Activated CD8-positive, alpha-beta memory T cell treated with anti-CD3 and anti-CD28 coated beads, Interleukin-2, amount 10 ng/mL, durations not matched to agents 7 days and 5 days (primary cell): ENCODE results near the gene PEAR1. TPM values are rescaled to one million over a fixed set of nuclear protein-coding genes. Genes with fewer than 3 reads are reported as not detected.

ENCODE experiments used
- ATAC-seq: fragments of 150-1000 bp; cut with Tn5 transposase; one replicate; pipeline ENCODE4 v1.10.0; 2021; ENCODE audit warnings: moderate library complexity
- CTCF ChIA-PET: fragments of 350-600 bp; sonication (Branson Sonifier 250); formaldehyde crosslinking; loops from one replicate; lab custom pipeline; 2021; ENCODE audit warnings: antibody characterized with exemption; lab: Charles Lee
- DNase-seq: peaks from one replicate; pipeline ENCODE4 v3.0.0-alpha.2; 2020
- H3K27ac Mint-ChIP-seq: one replicate; pipeline ENCODE4 v1.8.0; 2021; ENCODE audit warnings: mild to moderate bottlenecking, mixed read lengths
- H3K27me3 Mint-ChIP-seq: one replicate; pipeline ENCODE4 v1.8.0; 2021; ENCODE audit warnings: mixed read lengths
- H3K36me3 Mint-ChIP-seq: one replicate; pipeline ENCODE4 v1.8.0; 2021; ENCODE audit warnings: mild to moderate bottlenecking, mixed read lengths
- H3K4me1 Mint-ChIP-seq: one replicate; pipeline ENCODE4 v1.8.0; 2021; ENCODE audit warnings: mixed read lengths
- H3K4me3 Mint-ChIP-seq: one replicate; pipeline ENCODE4 v1.8.0; 2021; ENCODE audit warnings: mild to moderate bottlenecking, moderate library complexity, mixed read lengths
- H3K9me3 Mint-ChIP-seq: one replicate; pipeline ENCODE4 v1.8.0; 2022; ENCODE audit warnings: low read depth, mixed read lengths
- total RNA-seq, 2 experiments: library from RNA; stranded (reverse); gene quantifications; one replicate each; pipeline ENCODE4 v1.2.3, GENCODE V29; 2021

PEAR1 gene
- total RNA-seq, 2 experiments from 2014 or later = not detected

DNA sequence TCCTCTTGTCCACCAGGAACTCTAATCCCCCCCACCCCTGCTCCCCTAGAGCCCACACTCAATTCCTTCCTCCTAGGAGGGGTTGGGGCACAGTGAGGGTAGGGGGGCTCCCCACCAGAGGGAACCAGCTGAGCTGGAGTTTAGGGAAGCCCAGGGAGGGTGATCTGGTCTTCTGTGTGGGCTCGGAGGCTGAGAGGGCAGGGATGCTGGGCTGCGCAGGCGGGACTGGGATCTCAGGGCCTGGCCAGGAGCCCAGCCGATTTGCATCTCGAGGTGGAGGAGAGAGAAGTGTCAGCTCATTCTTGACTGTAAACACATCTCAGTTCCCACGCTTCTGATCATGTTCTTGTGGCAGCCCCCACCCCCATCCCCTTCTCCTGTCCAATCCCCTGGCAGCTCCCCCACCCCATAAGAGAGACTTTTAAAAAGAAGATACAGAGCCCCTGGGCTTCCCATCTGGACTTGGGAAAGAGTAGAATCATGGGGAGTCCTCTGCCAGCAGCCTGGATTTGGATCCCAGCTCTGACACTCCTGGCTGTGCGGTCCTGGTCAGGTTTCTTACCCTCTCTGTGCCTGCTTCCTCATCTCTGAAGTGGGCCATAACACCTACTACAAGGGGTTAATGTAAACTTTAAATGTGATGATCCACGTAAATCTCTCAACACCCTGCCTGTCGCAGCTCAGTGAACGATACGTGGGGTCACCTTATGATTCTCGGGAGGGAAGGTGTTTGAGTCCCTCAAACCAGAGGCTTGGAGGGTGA is 6.6 kb downstream of the PEAR1 start:
- no peak for ATAC-seq
- Mint-ChIP-seq H3K27ac (no peak overlapping the region), H3K4me3 (no peak overlapping the region), H3K27me3 (peaks cover 36% of the 10 kb centered on the region), H3K9me3 (no peaks in the 10 kb centered on the region), H3K36me3 (no peaks in the 10 kb centered on the region), H3K4me1 (peaks cover 10% of the 10 kb centered on the region)
- DNase-seq = no peak
- CTCF ChIA-PET = interaction anchor here (0.9 to 5.0 kb wide), 5 partner anchors 9 to 211 kb away, joined by 3 to 24 read pairs (median 7); no protein-coding TSS in a partner anchor

DNA sequence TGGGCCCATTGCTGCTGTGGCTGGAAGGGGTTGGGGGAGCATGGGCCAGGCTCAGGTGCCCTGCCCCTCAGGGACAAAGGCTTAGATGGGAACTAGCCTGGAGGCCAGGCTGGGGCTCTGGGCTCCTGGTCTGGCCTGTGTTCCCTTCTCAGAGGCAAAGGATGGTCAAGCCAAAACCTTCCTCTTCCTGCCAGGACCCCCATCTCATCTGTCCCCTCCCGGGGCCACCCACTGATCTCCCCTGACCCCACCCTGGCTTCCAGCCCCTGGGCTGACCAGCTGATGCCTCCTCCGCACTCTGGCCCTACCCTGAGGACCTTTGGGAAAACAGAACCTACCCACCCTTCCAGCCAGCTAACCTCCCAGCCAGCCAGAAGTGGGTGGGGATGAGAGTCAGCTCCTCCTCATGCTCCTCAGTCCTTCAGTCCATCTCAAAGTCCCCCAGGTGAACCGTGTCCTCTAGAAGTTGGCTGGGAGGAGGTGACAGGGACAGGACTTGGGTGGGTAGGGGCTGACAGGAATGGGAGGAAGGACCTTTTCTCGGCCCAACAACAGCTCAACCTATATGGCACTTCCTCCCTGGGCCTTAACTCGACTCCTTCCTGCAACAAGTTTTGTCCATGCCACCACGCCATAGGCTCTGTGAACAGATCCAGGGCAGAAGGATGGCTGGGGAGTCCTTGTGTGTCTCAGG is 7.5 kb downstream of the PEAR1 start:
- no peaks in the 10 kb centered on the region for H3K36me3 Mint-ChIP-seq
- no peak overlapping the region for H3K27ac Mint-ChIP-seq
- ATAC-seq = no peak
- DNase-seq = no peak
- no peak overlapping the region for H3K4me3 Mint-ChIP-seq
- peaks cover 10% of the 10 kb centered on the region for H3K4me1 Mint-ChIP-seq
- peaks cover 28% of the 10 kb centered on the region for H3K27me3 Mint-ChIP-seq
- CTCF ChIA-PET = interaction anchor here (0.9 to 5.0 kb wide), 4 partner anchors 10 to 212 kb away, joined by 3 to 24 read pairs (median 4); no protein-coding TSS in a partner anchor
- H3K9me3 Mint-ChIP-seq = no peaks in the 10 kb centered on the region

DNA sequence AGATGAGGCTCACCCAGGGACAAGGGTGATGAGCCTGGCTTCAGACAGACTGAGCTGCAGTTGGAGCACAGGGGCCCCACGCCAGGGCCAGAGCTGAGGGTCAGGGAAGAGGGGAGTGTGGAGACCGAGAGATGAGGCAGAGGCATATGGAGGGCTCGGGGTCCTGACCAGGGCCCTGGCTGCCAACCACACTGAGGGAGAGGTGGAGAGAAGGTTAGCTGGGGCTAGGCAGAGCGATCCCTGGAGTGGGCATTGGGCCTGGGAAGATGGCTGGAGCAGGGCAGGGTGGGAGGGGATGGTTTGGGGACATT is 8.0 kb downstream of the PEAR1 start:
- DNase-seq = no peak
- peaks cover 25% of the 10 kb centered on the region for H3K27me3 Mint-ChIP-seq
- no peaks in the 10 kb centered on the region for H3K36me3 Mint-ChIP-seq
- H3K4me3 Mint-ChIP-seq = no peak overlapping the region
- no peak overlapping the region for H3K27ac Mint-ChIP-seq
- H3K4me1 Mint-ChIP-seq = peaks cover 10% of the 10 kb centered on the region
- no peaks in the 10 kb centered on the region for H3K9me3 Mint-ChIP-seq
- CTCF ChIA-PET = interaction anchor here (1.0 to 5.0 kb wide), 3 partner anchors 10 to 212 kb away, joined by 4 to 24 read pairs (median 5); no protein-coding TSS in a partner anchor
- ATAC-seq = no peak

DNA sequence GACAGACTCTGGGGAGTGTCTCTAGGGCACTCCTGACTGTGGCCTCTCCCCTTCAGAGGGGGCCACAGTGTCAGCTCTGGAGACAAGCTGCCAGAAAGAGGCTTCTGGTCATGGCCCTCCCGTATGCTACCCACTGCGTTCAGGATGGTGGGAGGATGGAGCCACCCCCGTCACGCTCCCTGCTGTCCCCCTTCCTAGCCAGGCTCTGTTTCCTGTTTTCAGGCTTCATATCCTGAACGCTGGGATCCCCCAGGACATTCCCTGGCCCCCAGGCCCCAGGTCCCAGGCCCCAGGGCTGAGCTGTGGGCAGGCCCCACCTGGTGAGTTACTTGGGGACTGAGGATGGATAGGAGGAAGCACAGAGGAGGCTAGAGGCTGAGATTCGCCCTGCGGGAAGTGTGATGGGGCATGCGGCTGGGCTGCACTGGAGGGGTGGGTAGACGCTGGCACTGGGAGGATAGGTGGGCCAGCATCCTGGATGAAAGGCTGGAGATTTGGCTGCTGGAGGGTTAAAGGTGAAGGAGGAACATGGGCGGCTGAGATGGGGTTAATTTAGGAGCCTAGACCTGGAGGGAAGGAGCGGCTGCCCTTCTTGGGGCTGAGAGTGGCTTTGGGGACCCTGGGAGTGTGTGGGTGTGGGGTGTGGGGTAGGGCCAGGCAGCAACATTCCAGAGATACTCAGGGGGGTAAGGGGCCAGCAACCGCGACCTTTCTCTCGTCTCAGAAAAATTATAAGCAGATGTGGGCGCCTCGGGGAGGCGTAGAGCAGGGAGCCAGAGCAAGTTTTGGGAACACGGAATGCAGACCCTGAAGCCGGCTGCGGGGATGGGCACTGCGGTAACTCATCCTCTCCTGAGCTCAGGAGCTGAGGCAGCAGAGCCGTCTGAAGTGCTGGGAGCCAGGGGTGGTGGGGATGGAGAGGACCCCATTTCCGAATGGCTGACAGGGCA is 8.7 kb downstream of the PEAR1 start:
- H3K36me3 Mint-ChIP-seq = no peaks in the 10 kb centered on the region
- H3K4me3 Mint-ChIP-seq = no peak overlapping the region
- H3K27me3 Mint-ChIP-seq = peaks cover 22% of the 10 kb centered on the region
- peaks cover 10% of the 10 kb centered on the region for H3K4me1 Mint-ChIP-seq
- H3K27ac Mint-ChIP-seq = no peak overlapping the region
- ATAC-seq = no peak
- H3K9me3 Mint-ChIP-seq = no peaks in the 10 kb centered on the region
- CTCF ChIA-PET = interaction anchor here (2.1 to 5.0 kb wide), 2 partner anchors 11 to 213 kb away, joined by 5 to 24 read pairs; no protein-coding TSS in a partner anchor
- no peak for DNase-seq

DNA sequence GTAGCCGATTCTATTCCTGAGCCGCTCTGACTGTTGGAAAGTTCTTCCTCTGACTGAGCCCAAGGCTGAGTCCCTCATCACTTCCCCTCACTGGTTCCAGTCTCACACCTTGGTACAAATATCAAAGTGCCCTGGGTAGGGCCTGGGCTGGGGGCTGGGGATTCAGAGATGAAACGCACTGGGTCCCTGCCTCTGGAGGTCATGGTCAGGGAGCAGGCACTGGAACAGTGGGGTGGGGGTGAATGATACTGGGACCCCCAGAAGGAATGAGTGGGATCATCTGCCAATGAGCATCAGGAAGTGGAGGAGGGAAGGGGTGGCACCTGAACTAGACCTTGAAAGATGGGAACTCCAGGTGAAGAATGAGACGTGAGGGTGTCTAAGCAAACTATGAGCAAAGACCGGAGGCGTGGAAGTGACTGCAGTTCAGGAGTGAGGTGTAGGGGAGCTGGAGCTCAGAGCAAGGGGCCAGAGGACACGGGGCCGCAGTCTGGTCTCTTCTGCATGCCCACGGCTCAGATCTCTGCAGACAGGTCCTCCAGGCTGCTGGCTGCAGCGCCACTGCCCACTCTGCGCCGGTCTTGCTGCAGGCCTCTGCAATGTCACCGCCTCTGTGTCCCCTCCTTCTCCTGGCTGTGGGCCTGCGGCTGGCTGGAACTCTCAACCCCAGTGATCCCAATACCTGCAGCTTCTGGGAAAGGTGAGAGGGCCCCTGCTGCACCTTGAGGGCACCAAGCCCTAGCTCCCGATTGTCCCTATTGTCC is 10.0 kb downstream of the PEAR1 start:
- ATAC-seq (no peak), DNase-seq (no peak)
- Mint-ChIP-seq H3K4me1 (peaks cover 2% of the 10 kb centered on the region), H3K4me3 (no peak overlapping the region), H3K36me3 (no peaks in the 10 kb centered on the region), H3K9me3 (no peaks in the 10 kb centered on the region), H3K27me3 (peaks cover 13% of the 10 kb centered on the region), H3K27ac (no peak overlapping the region)
- CTCF ChIA-PET = no interaction called here

DNA sequence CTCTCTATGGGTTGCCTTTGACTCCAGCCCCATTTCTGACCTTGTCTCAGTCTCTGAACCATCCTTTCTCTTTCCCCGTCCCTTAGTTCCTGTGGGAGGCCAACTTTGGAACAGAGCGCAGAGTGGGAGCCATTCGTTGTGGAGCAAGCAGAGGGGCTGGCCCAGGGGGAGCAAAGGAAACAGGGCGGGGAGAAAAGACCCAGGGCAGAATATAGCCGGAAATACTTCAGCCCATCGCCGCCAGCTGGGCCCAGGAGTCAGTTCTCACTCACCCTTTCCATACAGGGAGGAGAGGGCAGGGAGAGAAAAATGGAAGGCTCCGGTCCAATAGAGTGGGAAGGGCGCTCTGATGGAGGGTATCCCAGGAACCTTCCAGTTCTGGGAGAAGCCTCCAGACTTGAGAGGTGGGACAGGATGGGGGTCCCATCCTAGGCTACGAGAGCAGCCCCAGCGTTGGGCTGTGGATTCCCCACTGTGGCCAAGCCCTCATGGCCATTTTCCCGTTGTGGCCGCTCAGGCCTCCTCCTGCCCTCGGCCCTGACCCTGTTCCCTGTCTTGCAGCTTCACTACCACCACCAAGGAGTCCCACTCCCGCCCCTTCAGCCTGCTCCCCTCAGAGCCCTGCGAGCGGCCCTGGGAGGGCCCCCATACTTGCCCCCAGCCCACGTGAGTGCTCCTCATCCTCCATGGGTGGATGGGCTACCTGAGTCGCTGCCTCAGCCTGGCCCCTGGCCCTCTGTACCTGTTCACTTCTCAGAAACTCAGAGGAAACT is 10.9 kb downstream of the PEAR1 start:
- H3K4me3 Mint-ChIP-seq = no peak overlapping the region
- CTCF ChIA-PET = no interaction called here

DNA sequence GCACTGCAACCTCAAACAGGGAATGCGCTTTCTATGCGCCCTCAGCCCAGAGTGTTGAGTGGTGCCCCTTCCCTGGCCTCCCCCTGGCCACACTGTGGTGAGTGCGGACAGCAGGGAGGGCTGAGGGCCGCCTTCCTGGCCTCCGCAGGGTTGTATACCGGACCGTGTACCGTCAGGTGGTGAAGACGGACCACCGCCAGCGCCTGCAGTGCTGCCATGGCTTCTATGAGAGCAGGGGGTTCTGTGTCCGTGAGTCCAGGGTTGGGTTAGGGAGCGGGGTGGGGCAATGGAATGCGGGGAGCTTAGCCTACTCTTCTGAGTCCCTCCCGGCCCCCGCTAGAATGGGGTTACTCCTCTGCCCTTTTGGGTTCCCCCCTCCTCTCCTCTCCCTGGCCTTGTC is 11.7 kb downstream of the PEAR1 start:
- peaks cover 3% of the 10 kb centered on the region for H3K27me3 Mint-ChIP-seq
- no peaks in the 10 kb centered on the region for H3K36me3 Mint-ChIP-seq
- no peaks in the 10 kb centered on the region for H3K9me3 Mint-ChIP-seq
- no peak overlapping the region for H3K27ac Mint-ChIP-seq
- no peak for ATAC-seq
- no peaks in the 10 kb centered on the region for H3K4me1 Mint-ChIP-seq
- CTCF ChIA-PET = no interaction called here
- no peak for DNase-seq
- no peak overlapping the region for H3K4me3 Mint-ChIP-seq

More for the DNA sequence above, 10.9 kb downstream of the PEAR1 start:
- no peaks in the 10 kb centered on the region for H3K36me3 Mint-ChIP-seq
- no peak for DNase-seq
- no peak overlapping the region for H3K27ac Mint-ChIP-seq
- H3K27me3 Mint-ChIP-seq = peaks cover 6% of the 10 kb centered on the region
- H3K9me3 Mint-ChIP-seq = no peaks in the 10 kb centered on the region
- ATAC-seq = no peak
- no peaks in the 10 kb centered on the region for H3K4me1 Mint-ChIP-seq

DNA sequence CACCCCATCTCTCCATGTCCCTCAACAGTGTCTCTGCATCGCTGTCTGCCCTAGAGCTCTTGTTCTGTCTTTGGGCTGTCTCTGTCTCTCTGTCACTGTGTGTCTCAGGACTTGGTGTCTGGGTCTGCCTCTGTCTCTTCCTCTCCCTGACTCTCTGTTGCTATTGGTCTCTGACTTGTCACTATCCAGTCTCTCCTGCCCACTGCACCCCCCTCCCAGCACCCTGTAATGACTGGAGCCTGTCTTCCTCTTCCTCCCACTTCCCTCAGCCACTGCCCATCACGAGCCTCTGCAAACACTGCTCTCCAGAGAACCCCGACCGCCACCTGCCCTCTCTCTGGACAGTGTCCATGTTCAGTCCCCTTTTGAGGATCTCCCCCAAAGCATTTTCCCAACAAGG is 12.1 kb downstream of the PEAR1 start:
- no peaks in the 10 kb centered on the region for H3K9me3 Mint-ChIP-seq
- no peaks in the 10 kb centered on the region for H3K4me1 Mint-ChIP-seq
- H3K36me3 Mint-ChIP-seq = no peaks in the 10 kb centered on the region
- no peaks in the 10 kb centered on the region for H3K27me3 Mint-ChIP-seq
- DNase-seq (no peak), ATAC-seq (no peak)
- CTCF ChIA-PET = no interaction called here
- H3K4me3 Mint-ChIP-seq = no peak overlapping the region
- H3K27ac Mint-ChIP-seq = no peak overlapping the region

DNA sequence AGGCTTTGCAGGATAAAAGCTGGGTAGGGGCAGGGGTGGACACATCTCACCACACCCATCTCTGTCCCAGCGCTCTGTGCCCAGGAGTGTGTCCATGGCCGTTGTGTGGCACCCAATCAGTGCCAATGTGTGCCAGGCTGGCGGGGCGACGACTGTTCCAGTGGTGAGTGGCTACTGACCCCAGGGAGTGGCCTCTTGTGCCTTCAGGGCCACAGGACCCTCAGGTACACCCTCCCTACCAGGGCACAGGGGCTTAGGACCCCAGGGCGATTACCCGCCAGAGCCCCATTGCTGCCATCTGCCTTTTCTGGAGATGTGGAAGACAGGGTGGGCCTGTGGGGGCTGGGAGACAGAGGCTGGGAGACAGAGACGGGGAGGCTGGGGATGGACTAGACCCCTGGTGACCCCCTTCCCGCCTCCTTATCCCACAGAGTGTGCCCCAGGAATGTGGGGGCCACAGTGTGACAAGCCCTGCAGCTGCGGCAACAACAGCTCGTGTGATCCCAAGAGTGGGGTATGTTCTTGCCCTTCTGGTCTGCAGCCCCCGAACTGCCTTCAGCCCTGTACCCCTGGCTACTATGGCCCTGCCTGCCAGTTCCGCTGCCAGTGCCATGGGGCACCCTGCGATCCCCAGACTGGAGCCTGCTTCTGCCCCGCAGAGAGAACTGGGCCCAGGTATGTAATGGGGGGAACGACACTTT is 12.8 kb downstream of the PEAR1 start:
- DNase-seq (no peak), ATAC-seq (no peak)
- Mint-ChIP-seq H3K4me1 (no peaks in the 10 kb centered on the region), H3K9me3 (no peaks in the 10 kb centered on the region), H3K27me3 (peaks cover 4% of the 10 kb centered on the region), H3K27ac (no peak overlapping the region), H3K4me3 (no peak overlapping the region), H3K36me3 (no peaks in the 10 kb centered on the region)
- CTCF ChIA-PET = interaction anchor here (0.6 kb wide), 1 partner anchor 304 kb away, joined by 3 read pairs; no protein-coding TSS in a partner anchor

DNA sequence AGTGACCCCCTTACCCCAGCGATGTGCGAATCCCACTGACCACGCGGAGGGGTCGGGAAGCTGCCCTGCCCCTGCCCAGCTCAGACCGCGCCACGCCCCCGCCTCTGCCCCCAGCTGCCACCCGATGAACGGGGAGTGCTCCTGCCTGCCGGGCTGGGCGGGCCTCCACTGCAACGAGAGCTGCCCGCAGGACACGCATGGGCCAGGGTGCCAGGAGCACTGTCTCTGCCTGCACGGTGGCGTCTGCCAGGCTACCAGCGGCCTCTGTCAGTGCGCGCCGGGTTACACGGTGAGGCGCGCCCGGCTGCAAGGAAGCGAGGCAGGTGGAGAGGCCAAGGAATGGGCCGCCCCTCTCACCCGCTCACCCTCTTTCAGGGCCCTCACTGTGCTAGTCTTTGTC is 15.0 kb downstream of the PEAR1 start:
- ATAC-seq (no peak), DNase-seq (no peak)
- Mint-ChIP-seq H3K27me3 (peaks cover 11% of the 10 kb centered on the region), H3K36me3 (no peaks in the 10 kb centered on the region), H3K9me3 (no peaks in the 10 kb centered on the region), H3K27ac (no peak overlapping the region), H3K4me3 (no peak overlapping the region), H3K4me1 (no peaks in the 10 kb centered on the region)
- CTCF ChIA-PET = no interaction called here

DNA sequence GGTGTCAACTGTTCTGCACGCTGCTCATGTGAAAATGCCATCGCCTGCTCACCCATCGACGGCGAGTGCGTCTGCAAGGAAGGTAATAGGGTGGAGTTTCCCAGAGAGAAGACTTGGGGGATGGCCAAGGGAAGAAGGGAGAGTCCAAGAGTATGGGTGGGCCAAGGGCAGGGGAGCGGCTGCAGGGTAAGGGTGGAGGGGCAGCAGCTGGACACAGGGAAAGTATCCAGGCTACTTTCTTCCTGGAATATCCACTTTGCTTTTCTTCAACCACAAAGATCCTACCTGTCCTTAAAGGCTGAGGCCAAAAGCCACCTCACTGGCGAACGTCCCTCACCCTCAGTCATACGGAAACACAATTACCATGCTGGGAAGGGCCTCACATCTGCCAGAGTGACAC is 15.4 kb downstream of the PEAR1 start:
- Mint-ChIP-seq H3K9me3 (no peaks in the 10 kb centered on the region), H3K4me1 (no peaks in the 10 kb centered on the region), H3K27ac (no peak overlapping the region), H3K4me3 (no peak overlapping the region), H3K36me3 (no peaks in the 10 kb centered on the region), H3K27me3 (peaks cover 14% of the 10 kb centered on the region)
- DNase-seq (no peak), ATAC-seq (no peak)
- CTCF ChIA-PET = interaction anchor here (0.9 to 3.3 kb wide), 4 partner anchors 15 to 183 kb away, joined by 3 to 56 read pairs (median 4); partner anchors contain the start of gene LRRC71
